Tibial nerve (tissue), 3 donors: Measurements from ENCODE around the gene LSM12.

ENCODE experiments used
- POLR2A ChIP-seq, 2 donors: fragments of 450-650 bp; IDR thresholded peaks; one replicate each; pipeline ENCODE4 v1.6.1; 2017; ENCODE audit warnings: antibody characterized with exemption in 2 of 2, mild to moderate bottlenecking in 2 of 2, moderate library complexity in 2 of 2
- TF ChIP-seq, protein P1 (sequence below), 5 experiments: fragments of 200-600 bp in 3 of 5; fragments of 450-650 bp in 2 of 5; sonication (generic) in 3 of 5; IDR thresholded peaks; one replicate each; pipeline ENCODE4 v1.5.1; 2016 to 2019; ENCODE audit warnings: antibody characterized with exemption in 5 of 5, mild to moderate bottlenecking in 3 of 5, moderate library complexity in 2 of 5

DNA sequence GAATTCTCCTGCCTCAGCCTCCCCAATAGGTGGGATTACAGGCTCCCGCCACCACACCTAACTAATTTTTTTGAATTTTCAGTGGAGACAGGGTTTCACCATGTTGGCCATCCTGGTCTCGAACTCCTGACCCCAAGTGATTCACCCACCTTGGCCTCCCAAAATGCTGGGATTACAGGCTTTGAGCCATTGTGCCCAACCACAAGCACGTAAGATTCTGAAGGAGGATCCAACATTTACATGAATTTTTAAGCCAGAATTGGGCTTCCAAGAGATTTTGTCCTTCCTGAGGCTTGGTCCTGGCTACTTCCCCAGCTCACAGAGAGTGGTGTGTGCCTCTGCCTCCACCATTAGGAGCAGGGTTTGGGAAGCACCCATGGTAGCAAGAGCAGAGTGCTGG is 15.2 kb upstream of the LSM12 start:
- TF ChIP-seq, protein P1, sequence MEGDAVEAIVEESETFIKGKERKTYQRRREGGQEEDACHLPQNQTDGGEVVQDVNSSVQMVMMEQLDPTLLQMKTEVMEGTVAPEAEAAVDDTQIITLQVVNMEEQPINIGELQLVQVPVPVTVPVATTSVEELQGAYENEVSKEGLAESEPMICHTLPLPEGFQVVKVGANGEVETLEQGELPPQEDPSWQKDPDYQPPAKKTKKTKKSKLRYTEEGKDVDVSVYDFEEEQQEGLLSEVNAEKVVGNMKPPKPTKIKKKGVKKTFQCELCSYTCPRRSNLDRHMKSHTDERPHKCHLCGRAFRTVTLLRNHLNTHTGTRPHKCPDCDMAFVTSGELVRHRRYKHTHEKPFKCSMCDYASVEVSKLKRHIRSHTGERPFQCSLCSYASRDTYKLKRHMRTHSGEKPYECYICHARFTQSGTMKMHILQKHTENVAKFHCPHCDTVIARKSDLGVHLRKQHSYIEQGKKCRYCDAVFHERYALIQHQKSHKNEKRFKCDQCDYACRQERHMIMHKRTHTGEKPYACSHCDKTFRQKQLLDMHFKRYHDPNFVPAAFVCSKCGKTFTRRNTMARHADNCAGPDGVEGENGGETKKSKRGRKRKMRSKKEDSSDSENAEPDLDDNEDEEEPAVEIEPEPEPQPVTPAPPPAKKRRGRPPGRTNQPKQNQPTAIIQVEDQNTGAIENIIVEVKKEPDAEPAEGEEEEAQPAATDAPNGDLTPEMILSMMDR (IDR thresholded peaks at IDR 0.05): no peak
- TF ChIP-seq POLR2A (IDR thresholded peaks at IDR 0.05): no peak
